HG03558 (cell line): Measurements from ENCODE around the gene INPP4B.
"Not testable (repeated sequence)": the region's sequence is repeated elsewhere in the genome, so short reads cannot be mapped to it uniquely, and the experiment has no call there.

ENCODE experiments used
- ATAC-seq: cut with Tn5 transposase; IDR thresholded peaks from one replicate; pipeline ENCODE4 v1.9.1; 2021; ENCODE audit warnings: moderate number of reproducible peaks; ENCODE audit not compliant: unreplicated experiment; ENCODE audit errors: extremely low read depth

INPP4B gene

DNA sequence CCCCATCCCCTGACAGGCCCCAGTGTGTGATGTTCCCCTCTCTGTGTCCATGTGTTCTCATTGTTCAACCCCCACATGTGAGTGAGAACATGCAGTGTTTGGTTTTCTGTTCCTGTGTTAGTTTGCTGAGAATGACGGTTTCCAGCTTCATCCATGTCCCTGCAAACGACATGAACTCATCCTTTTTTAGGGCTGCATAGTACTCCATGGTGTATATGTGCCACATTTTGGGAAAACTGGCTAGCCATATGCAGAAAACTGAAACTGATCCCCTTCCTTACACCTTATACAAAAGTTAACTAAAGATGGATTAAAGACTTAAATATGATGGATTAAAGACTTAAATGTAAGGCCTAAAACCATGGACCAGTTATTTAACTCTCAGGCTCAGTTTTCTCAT, 336.7 kb downstream of the INPP4B start:
- ATAC-seq, result not testable (repeated sequence)

DNA sequence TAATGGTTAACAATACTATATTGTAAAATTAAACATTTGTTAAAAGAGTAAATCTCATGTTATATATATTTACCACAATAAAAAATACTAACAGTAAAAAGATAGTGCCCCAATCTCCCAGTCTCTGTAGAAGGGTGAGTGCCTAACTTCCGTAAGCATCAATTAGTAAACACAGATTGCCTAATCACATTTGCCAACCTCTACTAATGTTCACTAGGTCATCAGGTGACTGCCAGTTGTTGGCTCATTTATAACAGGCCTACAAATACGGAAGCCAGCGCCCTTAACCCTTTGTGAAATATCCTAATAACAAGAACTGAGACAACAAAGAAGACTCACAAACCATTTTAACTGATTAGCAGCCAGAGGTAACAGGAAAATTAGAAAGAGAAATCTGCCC, 345.1 kb downstream of the INPP4B start:
- ATAC-seq, result no peak

DNA sequence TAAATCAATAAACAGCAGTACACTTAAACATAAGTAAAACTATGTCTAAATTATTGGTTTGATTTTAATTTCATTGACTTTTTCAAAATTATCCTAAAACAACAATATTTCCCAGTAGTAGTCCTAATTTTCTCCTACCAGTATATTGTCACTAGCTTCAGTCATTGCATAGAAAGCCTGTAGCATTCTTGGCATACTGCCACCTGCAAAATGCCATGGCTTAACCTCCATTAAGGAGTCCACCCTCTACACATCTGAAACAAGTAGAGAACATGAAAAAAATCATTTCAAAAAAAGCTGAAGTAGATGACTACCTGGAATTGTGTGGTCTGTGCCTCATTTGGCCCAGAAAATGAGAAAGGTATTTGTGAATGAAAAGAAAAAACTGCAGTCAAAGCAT, 348.5 kb downstream of the INPP4B start:
- ATAC-seq, result no peak

DNA sequence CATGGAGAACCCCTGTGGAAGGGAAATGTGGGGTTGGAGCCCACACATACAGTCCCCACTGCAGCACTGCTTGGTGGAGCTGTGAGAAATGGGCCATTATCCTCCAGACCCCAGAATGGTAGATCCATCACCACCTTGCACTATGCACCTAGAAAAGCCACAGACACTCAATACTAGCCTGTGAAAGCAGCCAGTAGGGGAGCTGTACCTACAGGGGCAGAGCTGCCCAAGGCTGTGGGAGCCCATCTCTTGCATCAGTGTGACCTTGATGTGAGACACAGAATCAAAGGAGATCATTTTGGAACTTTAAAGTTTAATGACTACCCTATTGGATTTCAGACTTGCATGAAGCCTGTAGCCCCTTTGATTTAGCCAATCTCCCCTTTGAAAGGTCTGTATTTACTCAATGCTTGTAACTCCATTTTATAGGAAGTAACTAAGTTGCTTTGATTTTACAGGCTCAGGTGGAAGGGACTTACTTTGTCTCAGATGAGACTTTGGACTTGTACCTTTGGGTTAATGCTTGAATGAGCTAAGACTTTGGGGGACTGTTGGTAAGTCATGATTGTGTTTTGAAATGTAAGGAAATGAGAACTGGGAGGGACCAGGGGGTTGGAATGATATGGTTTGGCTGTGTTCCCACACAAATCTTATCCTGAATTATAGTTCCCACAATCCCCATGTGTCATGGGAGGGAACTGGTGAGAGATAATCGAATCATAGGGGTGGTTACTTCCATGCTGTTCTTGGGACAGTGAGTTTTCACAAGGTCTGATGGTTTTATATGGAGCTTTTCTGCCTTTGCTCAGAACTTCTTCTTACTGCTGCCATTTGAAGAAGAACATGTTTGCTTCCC, 352.6 kb downstream of the INPP4B start:
- ATAC-seq, result no peak

DNA sequence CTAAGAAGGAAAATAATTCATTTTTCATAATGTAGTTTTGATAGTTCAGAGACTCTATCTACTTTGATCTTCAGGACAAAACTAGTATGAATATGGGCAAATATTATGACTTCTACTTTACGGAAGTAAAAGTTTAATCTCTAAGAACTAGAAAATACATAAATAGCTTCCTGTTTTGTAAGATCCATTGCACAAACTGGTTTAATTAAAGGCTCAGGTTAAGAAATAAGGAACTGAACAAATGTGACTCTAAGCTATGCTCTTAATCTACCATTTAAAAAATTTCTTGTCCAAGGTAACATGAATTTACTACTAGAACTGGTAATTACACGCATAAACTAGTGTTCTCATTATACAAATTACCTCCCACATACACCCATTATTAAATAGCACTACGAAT, 360.6 kb downstream of the INPP4B start:
- no peak for ATAC-seq

DNA sequence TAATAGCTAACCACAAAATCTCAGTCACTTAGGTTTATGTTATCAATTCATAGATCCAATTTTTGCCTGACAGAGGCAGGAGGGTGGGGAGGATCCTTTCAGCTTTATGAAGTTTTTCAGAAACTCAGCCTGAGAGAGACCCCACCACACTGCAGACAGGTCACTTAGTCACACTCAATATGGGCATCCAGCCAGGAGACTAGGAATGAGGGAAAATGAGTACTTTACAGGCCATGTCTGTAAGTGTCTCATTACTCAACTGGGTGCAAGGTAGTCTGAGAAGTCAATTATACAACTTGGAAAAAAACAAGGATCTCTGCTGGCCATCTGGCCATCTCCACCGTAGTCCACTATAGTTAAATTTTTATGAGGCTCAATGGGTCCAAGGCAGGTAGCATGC, 365.9 kb downstream of the INPP4B start:
- no peak for ATAC-seq

DNA sequence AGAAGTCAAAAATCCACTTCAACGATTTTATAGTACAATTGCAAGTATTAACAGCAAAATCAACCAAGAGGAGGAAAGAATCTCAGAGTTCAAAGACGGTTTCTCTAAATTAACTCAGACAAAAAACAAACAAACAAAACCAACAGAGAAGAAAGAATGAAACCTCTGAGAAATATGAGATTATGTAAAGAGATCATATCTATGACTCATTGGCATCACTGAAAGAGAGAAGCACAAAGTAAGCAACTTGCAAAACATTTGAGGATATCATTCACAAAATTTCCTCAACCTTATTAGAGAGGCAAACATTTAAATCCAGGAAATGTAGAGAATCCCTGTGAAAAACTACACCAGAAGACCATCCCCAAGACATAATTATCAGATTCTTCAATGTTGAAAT, 370.4 kb downstream of the INPP4B start:
- no peak for ATAC-seq

DNA sequence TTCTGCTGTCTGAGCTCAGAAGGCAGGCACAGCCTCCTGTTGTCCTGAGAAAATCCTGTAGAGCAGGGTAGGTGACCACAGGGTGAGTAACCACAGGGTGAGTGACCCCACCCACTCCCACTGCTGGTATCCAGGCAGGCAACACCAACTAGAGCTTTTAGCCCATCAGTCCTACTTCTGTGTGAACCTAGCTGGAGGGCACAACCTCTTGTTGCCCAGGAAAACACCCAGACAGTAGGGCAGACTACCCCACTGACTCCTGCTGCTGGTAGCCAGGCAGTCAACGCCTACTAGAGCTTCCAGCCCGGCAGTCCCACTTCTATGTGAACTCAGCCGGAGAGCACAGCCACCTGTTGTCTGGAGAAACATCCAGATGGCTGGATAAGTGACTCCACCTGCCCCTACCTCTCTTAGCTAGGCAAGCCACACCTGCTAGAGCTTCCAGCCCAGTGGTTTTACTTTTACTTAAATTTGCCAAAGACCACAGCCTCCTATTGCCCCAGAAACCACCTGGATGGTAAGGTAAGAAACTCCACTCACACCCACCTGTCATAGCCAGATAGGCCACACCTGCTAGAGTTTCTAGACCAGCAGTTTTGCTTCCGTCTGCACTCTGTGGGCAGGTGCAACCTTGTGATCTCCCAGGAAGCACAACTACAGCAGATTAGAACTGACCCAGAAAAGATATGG, 371.6 kb downstream of the INPP4B start:
- no peak for ATAC-seq

DNA sequence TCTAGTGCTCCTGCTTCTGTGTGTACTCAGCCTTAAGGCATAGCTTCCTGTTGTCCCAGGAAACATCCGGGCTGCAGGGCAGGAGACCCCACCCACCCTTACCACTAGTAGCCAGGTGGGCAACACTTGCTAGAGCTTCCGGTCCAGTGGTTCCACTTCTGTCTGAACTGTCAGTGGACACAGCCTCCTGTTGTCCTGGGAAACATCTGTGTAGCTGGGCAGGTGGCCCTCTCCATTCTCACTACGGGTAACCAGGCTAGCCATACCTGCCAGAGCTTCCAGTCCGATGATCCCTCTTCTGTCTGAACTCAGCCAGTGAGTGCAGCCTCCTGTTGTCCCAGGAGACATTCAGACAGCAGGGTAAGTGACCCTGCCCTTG, 372.2 kb downstream of the INPP4B start:
- ATAC-seq, result no peak

DNA sequence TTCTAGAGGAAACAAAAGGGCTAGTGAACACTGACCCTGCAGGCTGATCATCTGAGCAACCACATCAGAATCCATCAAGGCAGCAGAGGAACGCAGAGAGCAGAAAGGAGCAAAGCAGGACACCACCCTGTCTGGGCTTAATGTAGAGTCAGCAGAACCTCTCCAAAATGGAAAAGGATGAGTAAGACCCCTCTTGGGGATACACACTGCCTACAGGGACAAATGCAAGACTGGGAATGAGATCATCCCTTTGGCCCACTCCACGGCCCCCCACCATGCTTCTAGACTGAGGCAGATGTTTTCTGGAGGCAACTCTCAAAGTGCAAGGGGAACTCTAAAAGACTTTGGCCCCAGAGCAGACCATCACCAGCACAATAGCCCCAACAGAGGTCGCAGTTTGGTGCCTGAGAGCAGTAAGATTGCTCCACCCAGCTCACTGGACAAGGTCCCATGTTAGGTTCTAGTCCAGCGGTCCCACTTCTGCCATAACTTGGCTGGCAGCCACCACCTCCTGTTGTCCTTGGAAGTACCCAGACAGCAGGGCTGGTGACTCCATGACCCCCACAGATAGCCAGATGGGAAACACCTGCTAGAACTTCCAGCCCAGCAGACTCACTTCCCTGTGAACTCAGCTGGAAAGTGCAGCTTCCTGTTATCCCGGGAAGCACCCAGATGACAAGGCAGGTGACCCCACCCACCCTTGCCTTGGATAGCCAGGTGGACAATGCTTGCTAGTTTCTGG, 372.7 kb downstream of the INPP4B start:
- ATAC-seq, result no peak

DNA sequence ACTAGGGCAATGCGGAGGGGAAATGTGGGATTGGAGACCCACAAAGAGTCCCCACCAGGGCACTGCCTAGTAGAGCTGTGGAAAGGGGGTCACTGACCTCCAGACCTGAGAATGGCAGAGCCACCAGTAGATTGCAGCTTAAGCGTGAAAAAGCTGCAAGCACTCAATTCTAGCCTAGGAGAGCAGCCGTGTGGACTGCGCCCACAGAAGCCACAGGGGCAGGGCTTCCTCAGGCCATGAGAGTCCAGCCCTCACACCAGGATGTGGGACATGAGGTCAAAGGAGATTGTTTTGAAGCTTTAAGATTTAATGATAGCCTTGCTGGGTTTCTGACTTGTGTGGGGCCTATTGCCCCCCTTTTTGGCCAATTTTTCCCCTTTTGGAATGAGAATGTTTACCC, 379.0 kb downstream of the INPP4B start:
- no peak for ATAC-seq

DNA sequence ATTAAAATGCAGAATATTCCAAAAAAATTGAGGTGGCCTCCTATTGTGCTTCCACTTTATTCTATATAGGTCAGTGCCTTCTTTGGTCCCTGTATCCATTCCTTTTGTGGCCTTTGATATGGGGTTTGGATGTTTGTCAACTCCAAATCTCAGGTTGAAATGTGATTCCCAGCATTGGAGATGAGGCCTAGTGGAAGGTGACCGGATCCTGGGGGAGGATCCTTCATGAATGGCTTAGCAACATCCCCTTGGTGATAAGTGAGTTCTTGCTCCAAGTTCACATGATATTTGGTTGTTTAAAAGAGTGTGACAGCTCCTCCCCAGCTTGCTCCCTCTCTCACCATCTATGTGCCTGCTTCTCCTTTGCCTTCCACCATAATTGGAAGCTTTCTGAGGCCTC, 380.6 kb downstream of the INPP4B start:
- no peak for ATAC-seq

DNA sequence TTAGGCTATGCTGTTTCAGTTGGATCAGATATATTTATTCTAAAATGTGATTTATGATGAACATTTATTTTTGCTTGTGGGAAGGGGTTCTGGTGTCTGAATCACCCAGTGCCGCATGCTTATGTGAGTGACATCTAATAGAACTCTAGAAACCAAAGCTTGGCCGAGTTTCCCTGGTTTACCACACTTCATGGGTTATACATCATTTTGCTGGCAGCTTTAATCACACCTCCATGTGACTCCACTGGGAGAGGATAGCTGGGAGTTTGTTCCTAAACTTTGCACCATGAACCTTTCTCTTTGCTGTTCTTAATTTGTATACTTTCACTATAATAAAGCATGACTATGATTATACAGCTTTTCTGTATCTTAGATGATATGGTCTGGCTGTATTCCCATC, 382.9 kb downstream of the INPP4B start:
- no peak for ATAC-seq

DNA sequence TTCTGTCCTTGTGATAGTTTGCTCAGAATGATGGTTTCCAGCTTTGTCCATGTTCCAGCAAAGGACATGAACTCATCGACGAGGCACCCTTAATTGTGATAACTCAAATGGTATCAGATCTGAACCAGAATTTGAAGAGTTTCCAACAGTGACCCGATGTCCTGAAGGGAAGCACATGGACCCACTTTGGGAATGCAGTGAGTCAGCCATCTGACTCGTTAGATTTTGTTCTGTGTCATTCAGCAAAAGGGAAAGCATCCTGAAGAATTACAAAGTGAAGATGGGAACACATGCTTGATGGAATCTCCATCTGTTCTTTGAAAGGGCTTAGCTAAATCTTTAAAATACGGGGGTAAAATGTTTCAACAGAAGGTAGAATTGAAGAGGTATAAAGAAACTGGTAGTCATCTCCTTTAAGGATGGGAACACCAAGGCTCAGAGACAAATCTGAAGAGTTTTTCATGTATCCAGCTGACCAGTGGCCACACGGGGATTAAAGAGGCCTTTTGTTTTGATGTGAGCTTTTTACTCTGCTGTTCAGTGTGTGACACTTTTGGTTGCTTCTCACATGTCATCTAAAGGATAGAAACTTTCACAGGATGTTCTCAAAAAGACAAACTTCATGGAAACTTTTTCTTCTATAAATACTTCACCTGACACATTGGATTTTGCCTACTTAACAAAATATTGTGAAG, 393.8 kb downstream of the INPP4B start:
- no peak for ATAC-seq

DNA sequence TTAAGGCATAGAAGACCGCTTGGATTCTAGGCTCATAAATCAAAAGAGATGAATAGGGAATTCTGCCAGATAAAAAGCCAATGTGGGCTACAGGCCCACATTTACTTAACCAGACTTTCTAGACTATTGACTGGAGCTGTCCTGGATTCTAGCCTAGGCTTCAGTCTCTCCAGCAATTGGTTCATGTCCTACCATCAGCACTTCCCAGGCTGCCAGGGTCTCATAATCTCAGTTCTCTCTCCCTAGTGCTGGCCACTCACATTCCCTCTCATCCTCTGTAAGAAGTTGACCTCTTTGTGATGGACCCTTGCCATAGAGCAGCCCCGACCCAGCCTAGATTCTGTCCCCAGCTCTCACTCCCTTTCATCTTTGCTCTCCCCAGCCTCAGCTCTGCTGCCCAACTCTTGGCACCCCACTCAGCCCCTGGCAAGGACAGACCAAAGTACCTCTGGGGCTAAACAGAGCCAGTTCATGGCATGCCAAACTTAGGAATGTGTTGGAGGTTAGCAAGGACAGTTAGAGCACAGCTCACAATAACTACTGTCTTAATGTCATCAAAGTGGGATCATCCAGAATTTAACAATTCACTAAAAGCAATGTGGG, 396.2 kb downstream of the INPP4B start:
- no peak for ATAC-seq

DNA sequence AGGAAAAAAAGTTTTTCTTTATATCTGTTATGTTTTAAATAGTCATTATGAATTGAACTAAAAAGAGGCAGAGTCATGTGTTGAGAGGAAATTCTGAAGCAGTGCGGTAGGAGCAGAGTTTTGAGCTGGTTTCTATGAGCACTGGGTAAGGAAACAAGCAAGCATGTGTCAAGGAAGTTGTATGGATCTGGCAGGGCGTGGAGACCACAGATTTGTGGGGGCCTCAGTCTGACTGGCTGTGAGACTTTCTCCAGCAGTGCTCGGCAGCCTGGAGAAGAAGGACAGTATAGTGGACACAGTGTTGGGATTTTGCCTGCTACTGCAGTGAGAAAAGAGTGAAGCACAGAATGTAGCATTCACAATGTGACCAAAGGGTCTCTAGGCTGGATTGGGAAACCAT, 399.1 kb downstream of the INPP4B start:
- ATAC-seq, result no peak

DNA sequence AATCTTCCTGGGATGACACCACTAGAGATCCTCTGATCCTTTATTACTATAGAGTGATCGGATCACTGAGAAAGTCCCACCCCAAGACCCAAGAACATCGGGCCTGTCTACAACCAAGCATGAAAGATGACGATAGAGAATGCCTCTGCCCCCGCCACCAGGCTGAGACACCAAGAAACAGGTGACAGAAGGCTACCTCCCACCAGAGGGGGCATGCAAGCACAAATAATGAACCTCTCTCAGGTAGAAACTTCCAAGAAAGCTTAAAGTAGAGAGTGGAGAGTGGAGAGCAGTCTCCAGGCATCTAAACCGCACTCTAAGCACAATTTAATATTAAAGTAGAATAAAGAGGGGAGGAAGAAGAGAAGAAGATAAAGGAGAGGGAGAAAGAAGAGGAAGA, 402.6 kb downstream of the INPP4B start:
- ATAC-seq, result no peak

DNA sequence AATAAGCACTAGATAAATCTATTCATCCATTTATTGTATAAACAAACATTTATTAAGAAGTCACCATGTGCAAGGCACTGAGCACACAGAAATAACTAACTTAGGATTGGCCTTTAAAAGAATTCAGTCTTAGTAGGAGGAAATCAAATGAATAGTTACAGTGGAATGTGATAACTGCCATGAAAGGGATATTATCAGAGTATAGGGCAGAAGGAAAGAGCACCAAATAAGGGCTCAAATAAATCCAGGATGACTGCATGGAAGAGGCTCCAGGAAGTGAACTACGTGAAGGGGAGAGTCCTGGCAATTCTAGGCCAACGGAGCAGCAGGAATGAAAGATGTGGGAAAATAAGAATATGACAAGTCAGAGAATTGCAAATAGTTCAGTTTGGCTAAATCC, 406.0 kb downstream of the INPP4B start:
- no peak for ATAC-seq

DNA sequence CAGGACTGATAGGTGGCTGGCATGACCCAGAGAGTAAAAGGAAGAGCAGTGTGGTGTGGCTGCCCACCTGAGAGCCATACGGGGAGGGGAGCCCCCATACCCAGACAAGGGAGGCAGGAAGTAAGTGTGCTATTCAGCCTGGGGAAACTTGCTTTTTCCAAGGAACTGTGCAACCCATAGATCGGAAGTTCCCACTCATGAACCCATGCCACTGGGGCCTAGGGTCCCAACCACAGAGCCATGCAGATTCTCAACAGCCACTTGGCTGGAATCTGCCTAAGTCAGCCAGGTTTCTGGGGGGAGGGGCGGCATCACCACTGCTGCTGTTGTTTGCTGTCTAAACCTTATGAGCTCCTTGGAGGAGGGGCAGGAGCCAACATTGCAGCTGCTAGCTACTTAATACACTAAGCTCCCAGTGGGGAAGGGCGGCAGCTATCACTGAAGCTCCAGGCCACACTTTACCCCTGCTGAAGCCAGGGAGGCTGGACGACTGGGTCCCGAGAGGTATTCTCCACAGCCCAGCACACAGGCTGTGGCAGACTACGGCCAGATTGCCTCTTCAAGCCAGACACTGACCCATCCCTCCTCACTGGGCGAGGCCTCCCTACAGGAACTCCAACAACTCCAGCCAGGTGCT, 410.4 kb downstream of the INPP4B start:
- no peak for ATAC-seq
